Measurements from ENCODE around the gene ABHD10.

DNA sequence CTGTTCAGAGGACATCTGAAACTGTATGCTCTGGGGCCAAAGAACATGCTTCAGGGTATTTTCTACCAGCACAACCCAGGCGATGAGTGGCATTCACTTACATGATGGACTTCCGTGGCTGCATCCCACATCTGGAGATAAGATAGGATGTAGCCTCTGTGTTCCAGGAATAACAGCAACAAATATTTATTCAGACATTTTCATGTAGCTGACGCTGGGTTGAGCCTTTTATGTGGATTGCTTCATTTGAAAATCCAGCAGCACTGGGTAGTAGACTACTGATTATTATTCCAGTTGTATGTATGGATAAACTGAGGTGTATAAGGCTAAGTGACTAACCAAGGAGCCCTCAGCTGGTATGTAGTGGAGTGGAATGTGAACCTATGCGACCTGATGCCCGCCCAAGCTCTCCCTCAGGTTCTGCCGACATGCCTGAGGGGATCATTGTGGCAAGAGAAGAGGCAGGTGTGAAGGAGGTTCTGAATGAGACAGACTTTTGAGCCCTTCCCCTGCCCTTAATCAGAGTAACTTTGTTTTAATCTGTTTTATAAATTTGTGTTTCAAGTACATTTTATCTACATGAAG is 25.9 kb upstream of the ABHD10 start:
- TF ChIP-seq POLR2A (IDR thresholded peaks at IDR 0.05): no peak
- TF ChIP-seq, protein P1, sequence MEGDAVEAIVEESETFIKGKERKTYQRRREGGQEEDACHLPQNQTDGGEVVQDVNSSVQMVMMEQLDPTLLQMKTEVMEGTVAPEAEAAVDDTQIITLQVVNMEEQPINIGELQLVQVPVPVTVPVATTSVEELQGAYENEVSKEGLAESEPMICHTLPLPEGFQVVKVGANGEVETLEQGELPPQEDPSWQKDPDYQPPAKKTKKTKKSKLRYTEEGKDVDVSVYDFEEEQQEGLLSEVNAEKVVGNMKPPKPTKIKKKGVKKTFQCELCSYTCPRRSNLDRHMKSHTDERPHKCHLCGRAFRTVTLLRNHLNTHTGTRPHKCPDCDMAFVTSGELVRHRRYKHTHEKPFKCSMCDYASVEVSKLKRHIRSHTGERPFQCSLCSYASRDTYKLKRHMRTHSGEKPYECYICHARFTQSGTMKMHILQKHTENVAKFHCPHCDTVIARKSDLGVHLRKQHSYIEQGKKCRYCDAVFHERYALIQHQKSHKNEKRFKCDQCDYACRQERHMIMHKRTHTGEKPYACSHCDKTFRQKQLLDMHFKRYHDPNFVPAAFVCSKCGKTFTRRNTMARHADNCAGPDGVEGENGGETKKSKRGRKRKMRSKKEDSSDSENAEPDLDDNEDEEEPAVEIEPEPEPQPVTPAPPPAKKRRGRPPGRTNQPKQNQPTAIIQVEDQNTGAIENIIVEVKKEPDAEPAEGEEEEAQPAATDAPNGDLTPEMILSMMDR (IDR thresholded peaks at IDR 0.05): no peak
- TF ChIP-seq EP300 (IDR thresholded peaks at IDR 0.05; ENCODE audit: low read depth): no peak
